WTC11 (cell line): ENCODE results near the gene MSANTD2.

Source experiments
- CTCF ChIP-seq: fragments of 200-600 bp; IDR thresholded peaks from 2 replicates; pipeline ENCODE4 v1.8.0; 2022; ENCODE audit warnings: antibody characterized with exemption
- ESRRA ChIP-seq: sonication (generic); formaldehyde crosslinking; IDR thresholded peaks from 2 replicates; pipeline ENCODE4 v1.8.1; 2022; ENCODE audit warnings: mild to moderate bottlenecking, missing genetic modification reagents, borderline replicate concordance
- JUN ChIP-seq: sonication (generic); formaldehyde crosslinking; IDR thresholded peaks from 2 replicates; pipeline ENCODE4 v1.8.0; 2023; ENCODE audit warnings: mild to moderate bottlenecking, missing genetic modification reagents
- PRRX2 ChIP-seq: fragments of 250-450 bp; sonication (Bioruptor Pico); IDR thresholded peaks from 2 replicates; pipeline ENCODE4 v1.8.0; 2021; ENCODE audit warnings: mild to moderate bottlenecking
- SMAD3 ChIP-seq: sonication (generic); formaldehyde crosslinking; IDR thresholded peaks from 2 replicates; pipeline ENCODE4 v1.8.0; 2022; ENCODE audit warnings: missing genetic modification reagents, mild to moderate bottlenecking, borderline replicate concordance
- TEAD4 ChIP-seq: sonication (generic); formaldehyde crosslinking; IDR thresholded peaks from 2 replicates; pipeline ENCODE4 v1.8.0; 2022; ENCODE audit warnings: mild to moderate bottlenecking, missing genetic modification reagents
- ZBTB21 ChIP-seq: sonication (generic); formaldehyde crosslinking; IDR thresholded peaks from 2 replicates; pipeline ENCODE4 v1.8.1; 2023; ENCODE audit warnings: mild to moderate bottlenecking, missing genetic modification reagents, borderline replicate concordance
- ZNF138 ChIP-seq: sonication (generic); formaldehyde crosslinking; conservative IDR thresholded peaks from 2 replicates; pipeline ENCODE4 v1.8.1; 2022; ENCODE audit warnings: mild to moderate bottlenecking, moderate library complexity, missing genetic modification reagents

GRCh38 chr11:124740277-124740882 lies 59.8 kb downstream of the MSANTD2 start:
- TF ChIP-seq CTCF (no peak), JUN (no peak), SMAD3 (CRISPR knock-in tag) (no peak), ESRRA (CRISPR knock-in tag) (no peak), ZBTB21 (CRISPR knock-in tag) (no peak), ZNF138 (CRISPR knock-in tag) (no peak), PRRX2 (CRISPR knock-in tag) (no peak), TEAD4 (CRISPR knock-in tag) (no peak)
